HG03571 (cell line): Measurements from ENCODE around the gene SPART.
A peak's percentile ranks its signal among the peaks of the same experiment; 100 is the strongest.
"Not testable (repeated sequence)": the region's sequence is repeated elsewhere in the genome, so short reads cannot be mapped to it uniquely, and the experiment has no call there.

Experiments used
- ATAC-seq: cut with Tn5 transposase; IDR thresholded peaks from one replicate; pipeline ENCODE4 v1.9.1; 2021; ENCODE audit not compliant: unreplicated experiment

SPART gene

GRCh38 chr13:36354842-36355623, 8.8 kb upstream of the SPART start:
- ATAC-seq = no peak

- ATAC-seq = no peak
Measured at GRCh38 chr13:36353001-36353400, 6.8 kb upstream of the SPART start.

GRCh38 chr13:36352350-36352749, 6.2 kb upstream of the SPART start:
- no peak for ATAC-seq

GRCh38 chr13:36347531-36348210, 1.5 kb upstream of the SPART start:
- no peak for ATAC-seq

- peak; percentile 36 for ATAC-seq
Measured at GRCh38 chr13:36345438-36346221, 564 bp downstream of the SPART start.

- peak; percentile 11 for ATAC-seq
Measured at GRCh38 chr13:36344886-36345437, 1.2 kb downstream of the SPART start.

GRCh38 chr13:36344173-36344572, 2.0 kb downstream of the SPART start:
- no peak for ATAC-seq

GRCh38 chr13:36343766-36344165, 2.4 kb downstream of the SPART start:
- no peak for ATAC-seq

- ATAC-seq = no peak
Measured at GRCh38 chr13:36342715-36343114, 3.5 kb downstream of the SPART start.

- ATAC-seq = no peak
Measured at GRCh38 chr13:36341718-36342117, 4.5 kb downstream of the SPART start.

- no peak for ATAC-seq
Measured at GRCh38 chr13:36339600-36340155, 6.5 kb downstream of the SPART start.

- ATAC-seq = no peak
Measured at GRCh38 chr13:36337938-36338641, 8.1 kb downstream of the SPART start.

- ATAC-seq = no peak
Measured at GRCh38 chr13:36332986-36333385, 13.2 kb downstream of the SPART start.

GRCh38 chr13:36332255-36332654, 13.9 kb downstream of the SPART start:
- not testable (repeated sequence) for ATAC-seq

GRCh38 chr13:36331280-36331679, 14.9 kb downstream of the SPART start:
- ATAC-seq = no peak

- no peak for ATAC-seq
Measured at GRCh38 chr13:36329361-36329760, 16.8 kb downstream of the SPART start.

GRCh38 chr13:36328821-36329220, 17.4 kb downstream of the SPART start:
- ATAC-seq = no peak

GRCh38 chr13:36325912-36326311, 20.3 kb downstream of the SPART start:
- no peak for ATAC-seq

- not testable (repeated sequence) for ATAC-seq
Measured at GRCh38 chr13:36324881-36325280, 21.3 kb downstream of the SPART start.

GRCh38 chr13:36323951-36324566, 22.1 kb downstream of the SPART start:
- ATAC-seq = no peak
